ENCODE measurements around the gene CACNG1. TPM values are rescaled to one million over a fixed set of nuclear protein-coding genes. Genes with fewer than 3 reads are reported as not detected.

The CACNG1 gene
- polyA plus RNA-seq, 2 of the 4 experiments (the other 2 are of a cell fraction): 0.15 TPM; not detected in 1

DNA sequence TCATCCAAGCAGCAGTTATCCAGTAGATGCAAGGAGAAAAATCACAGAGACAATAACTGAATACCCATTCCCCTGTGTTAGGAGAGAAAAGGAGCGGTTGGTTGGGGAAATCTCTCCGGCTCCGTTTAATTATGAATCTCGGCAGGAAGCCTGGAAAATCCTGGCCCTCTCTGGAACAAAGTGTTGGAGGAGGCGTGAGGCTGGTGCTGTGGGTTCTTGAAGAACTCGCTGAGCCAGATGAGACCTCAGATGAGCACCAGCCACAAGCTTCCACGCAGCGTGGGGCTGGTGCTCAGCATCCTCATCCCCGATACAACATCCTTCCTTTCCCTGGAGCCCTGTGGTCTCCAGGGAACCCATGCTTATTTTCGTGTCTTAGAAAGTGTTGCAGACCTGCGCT lies 40.2 kb upstream of the CACNG1 start:
- WGBS (ENCODE audit: missing lambda C conversion rate): 57% methylated on average over 11 of the region's 11 CpGs
- no peak for ATAC-seq
- no peaks in the 10 kb centered on the region for H3K4me1 ChIP-seq
- POLR2A ChIA-PET: no interaction called here
- no peak for DNase-seq (ENCODE audit: low read depth in 1 of 2, low spot score in 1 of 2)
- no peak overlapping the region for H3K27ac ChIP-seq
- TF ChIP-seq HOXB13 (CRISPR knock-in tag; IDR thresholded peaks at IDR 0.05; ENCODE audit: low read depth) (no peak), RCOR1 (IDR thresholded peaks at IDR 0.05; ENCODE audit: low read depth, low read length) (no peak), POLR2AphosphoS2 (conservative IDR thresholded peaks at IDR 0.05; ENCODE audit: low read length) (no peak), RARB (CRISPR knock-in tag; IDR thresholded peaks at IDR 0.05) (no peak), TFCP2L1 (CRISPR knock-in tag; IDR thresholded peaks at IDR 0.05) (no peak), MYC (IDR thresholded peaks at IDR 0.05; ENCODE audit: borderline replicate concordance, low read length) (no peak), MAFK (IDR thresholded peaks at IDR 0.05; ENCODE audit: partially characterized antibody) (no peak), RNF2 (IDR thresholded peaks at IDR 0.05; ENCODE audit: borderline replicate concordance, low read depth) (no peak), FOSB (CRISPR knock-in tag; IDR thresholded peaks at IDR 0.05) (no peak), JUN (IDR thresholded peaks at IDR 0.05) (no peak), SREBF2 (IDR thresholded peaks at IDR 0.05) (no peak), ESRRA (IDR thresholded peaks at IDR 0.05; ENCODE audit: borderline replicate concordance, low read length) (no peak)
- TF ChIP-seq, protein P1, sequence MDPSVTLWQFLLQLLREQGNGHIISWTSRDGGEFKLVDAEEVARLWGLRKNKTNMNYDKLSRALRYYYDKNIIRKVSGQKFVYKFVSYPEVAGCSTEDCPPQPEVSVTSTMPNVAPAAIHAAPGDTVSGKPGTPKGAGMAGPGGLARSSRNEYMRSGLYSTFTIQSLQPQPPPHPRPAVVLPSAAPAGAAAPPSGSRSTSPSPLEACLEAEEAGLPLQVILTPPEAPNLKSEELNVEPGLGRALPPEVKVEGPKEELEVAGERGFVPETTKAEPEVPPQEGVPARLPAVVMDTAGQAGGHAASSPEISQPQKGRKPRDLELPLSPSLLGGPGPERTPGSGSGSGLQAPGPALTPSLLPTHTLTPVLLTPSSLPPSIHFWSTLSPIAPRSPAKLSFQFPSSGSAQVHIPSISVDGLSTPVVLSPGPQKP (IDR thresholded peaks at IDR 0.05; ENCODE audit: low read depth, low read length): no peak
- TF ChIP-seq, protein P2, sequence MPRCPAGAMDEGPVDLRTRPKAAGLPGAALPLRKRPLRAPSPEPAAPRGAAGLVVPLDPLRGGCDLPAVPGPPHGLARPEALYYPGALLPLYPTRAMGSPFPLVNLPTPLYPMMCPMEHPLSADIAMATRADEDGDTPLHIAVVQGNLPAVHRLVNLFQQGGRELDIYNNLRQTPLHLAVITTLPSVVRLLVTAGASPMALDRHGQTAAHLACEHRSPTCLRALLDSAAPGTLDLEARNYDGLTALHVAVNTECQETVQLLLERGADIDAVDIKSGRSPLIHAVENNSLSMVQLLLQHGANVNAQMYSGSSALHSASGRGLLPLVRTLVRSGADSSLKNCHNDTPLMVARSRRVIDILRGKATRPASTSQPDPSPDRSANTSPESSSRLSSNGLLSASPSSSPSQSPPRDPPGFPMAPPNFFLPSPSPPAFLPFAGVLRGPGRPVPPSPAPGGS (IDR thresholded peaks at IDR 0.05): no peak
- TF ChIP-seq, protein P3, sequence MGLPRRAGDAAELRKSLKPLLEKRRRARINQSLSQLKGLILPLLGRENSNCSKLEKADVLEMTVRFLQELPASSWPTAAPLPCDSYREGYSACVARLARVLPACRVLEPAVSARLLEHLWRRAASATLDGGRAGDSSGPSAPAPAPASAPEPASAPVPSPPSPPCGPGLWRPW (IDR thresholded peaks at IDR 0.05): no peak
- TF ChIP-seq, protein P4, sequence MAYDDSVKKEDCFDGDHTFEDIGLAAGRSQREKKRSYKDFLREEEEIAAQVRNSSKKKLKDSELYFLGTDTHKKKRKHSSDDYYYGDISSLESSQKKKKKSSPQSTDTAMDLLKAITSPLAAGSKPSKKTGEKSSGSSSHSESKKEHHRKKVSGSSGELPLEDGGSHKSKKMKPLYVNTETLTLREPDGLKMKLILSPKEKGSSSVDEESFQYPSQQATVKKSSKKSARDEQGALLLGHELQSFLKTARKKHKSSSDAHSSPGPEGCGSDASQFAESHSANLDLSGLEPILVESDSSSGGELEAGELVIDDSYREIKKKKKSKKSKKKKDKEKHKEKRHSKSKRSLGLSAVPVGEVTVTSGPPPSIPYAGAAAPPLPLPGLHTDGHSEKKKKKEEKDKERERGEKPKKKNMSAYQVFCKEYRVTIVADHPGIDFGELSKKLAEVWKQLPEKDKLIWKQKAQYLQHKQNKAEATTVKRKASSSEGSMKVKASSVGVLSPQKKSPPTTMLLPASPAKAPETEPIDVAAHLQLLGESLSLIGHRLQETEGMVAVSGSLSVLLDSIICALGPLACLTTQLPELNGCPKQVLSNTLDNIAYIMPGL (CRISPR knock-in tag; IDR thresholded peaks at IDR 0.05; ENCODE audit: borderline replicate concordance): no peak
- no peak overlapping the region for H3K4me2 ChIP-seq
- no peak overlapping the region for H3K4me3 ChIP-seq
- no peak for FAIRE-seq
- no peaks in the 10 kb centered on the region for H3K9me3 ChIP-seq
- CTCF ChIA-PET: interaction anchor here (0.5 to 1.8 kb wide), 5 partner anchors 12 to 288 kb away, joined by 3 to 7 read pairs (median 4); no protein-coding TSS in a partner anchor

DNA sequence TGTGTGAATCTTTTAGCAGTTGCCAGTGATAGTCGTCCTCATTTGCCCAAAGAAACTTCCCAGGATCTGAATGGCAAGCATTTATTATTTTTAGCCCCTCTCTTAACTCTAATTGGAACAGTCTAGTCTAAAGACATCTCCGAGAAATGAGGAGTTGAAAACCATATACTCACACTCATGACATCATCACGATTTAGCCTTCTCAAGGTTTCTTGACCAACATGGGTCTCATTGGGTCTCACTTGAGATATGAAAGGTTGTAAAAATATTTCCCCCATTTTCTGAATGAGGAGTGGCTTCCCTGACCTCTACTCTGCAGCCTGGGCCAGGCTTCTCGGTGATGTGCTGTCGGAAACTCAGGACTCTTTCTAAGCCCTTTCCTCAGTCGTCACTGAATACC lies 37.1 kb upstream of the CACNG1 start:
- ATAC-seq: no peak
- Histone ChIP-seq H3K4me2 (no peak overlapping the region), H3K27ac (no peak overlapping the region), H3K9me3 (no peaks in the 10 kb centered on the region), H3K4me1 (no peaks in the 10 kb centered on the region), H3K4me3 (no peak overlapping the region)
- POLR2A ChIA-PET: no interaction called here
- DNase-seq (ENCODE audit: low read depth in 1 of 2, low spot score in 1 of 2): no peak
- no peak for TF ChIP-seq FOSL2 (IDR thresholded peaks at IDR 0.05)
- TF ChIP-seq FOSL2 (CRISPR knock-in tag; IDR thresholded peaks at IDR 0.05): no peak
- CTCF ChIA-PET: no interaction called here
- FAIRE-seq: no peak
- WGBS (ENCODE audit: missing lambda C conversion rate): 51% methylated on average over 6 of the region's 6 CpGs

DNA sequence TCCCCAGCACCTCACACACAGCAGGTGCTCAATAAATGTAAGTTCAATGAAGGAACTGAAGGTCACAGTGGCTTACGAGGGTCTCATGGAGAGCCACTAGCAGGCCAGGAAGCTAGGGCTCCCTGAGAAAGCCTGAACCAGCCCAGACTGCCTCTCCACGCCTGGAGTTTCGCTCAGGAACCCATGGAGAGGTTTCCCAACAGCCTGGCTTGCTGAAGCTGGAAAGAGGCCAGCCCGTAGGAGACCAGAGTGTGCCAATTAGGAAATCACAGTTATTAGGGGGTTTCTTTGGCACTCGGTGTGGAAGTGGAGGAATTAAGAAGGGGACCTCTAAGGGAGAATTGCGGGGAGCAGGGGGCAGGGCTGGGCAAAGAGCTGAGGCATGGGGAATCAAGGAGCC lies 36.3 kb upstream of the CACNG1 start:
- 47% methylated on average over 6 of the region's 6 CpGs for WGBS (ENCODE audit: missing lambda C conversion rate)
- no peak overlapping the region for H3K4me3 ChIP-seq
- ATAC-seq: no peak
- no peak for FAIRE-seq
- no peaks in the 10 kb centered on the region for H3K9me3 ChIP-seq
- H3K4me1 ChIP-seq: no peaks in the 10 kb centered on the region
- POLR2A ChIA-PET: no interaction called here
- DNase-seq (ENCODE audit: low read depth in 1 of 2, low spot score in 1 of 2): no peak
- H3K27ac ChIP-seq: no peak overlapping the region
- CTCF ChIA-PET: interaction anchor here (1.2 to 1.3 kb wide), 2 partner anchors 9 to 25 kb away, joined by 3 read pairs; no protein-coding TSS in a partner anchor
- no peak overlapping the region for H3K4me2 ChIP-seq
- no peak for TF ChIP-seq HOXB13 (CRISPR knock-in tag; IDR thresholded peaks at IDR 0.05; ENCODE audit: low read depth)
- TF ChIP-seq, protein P5, sequence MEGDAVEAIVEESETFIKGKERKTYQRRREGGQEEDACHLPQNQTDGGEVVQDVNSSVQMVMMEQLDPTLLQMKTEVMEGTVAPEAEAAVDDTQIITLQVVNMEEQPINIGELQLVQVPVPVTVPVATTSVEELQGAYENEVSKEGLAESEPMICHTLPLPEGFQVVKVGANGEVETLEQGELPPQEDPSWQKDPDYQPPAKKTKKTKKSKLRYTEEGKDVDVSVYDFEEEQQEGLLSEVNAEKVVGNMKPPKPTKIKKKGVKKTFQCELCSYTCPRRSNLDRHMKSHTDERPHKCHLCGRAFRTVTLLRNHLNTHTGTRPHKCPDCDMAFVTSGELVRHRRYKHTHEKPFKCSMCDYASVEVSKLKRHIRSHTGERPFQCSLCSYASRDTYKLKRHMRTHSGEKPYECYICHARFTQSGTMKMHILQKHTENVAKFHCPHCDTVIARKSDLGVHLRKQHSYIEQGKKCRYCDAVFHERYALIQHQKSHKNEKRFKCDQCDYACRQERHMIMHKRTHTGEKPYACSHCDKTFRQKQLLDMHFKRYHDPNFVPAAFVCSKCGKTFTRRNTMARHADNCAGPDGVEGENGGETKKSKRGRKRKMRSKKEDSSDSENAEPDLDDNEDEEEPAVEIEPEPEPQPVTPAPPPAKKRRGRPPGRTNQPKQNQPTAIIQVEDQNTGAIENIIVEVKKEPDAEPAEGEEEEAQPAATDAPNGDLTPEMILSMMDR (IDR thresholded peaks at IDR 0.05): no peak
- TF ChIP-seq, protein P6, sequence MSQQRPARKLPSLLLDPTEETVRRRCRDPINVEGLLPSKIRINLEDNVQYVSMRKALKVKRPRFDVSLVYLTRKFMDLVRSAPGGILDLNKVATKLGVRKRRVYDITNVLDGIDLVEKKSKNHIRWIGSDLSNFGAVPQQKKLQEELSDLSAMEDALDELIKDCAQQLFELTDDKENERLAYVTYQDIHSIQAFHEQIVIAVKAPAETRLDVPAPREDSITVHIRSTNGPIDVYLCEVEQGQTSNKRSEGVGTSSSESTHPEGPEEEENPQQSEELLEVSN (IDR thresholded peaks at IDR 0.05; ENCODE audit: borderline replicate concordance, low read depth): no peak
- no peak for TF ChIP-seq FOXS1 (CRISPR knock-in tag; IDR thresholded peaks at IDR 0.05)
- TF ChIP-seq, protein P7, sequence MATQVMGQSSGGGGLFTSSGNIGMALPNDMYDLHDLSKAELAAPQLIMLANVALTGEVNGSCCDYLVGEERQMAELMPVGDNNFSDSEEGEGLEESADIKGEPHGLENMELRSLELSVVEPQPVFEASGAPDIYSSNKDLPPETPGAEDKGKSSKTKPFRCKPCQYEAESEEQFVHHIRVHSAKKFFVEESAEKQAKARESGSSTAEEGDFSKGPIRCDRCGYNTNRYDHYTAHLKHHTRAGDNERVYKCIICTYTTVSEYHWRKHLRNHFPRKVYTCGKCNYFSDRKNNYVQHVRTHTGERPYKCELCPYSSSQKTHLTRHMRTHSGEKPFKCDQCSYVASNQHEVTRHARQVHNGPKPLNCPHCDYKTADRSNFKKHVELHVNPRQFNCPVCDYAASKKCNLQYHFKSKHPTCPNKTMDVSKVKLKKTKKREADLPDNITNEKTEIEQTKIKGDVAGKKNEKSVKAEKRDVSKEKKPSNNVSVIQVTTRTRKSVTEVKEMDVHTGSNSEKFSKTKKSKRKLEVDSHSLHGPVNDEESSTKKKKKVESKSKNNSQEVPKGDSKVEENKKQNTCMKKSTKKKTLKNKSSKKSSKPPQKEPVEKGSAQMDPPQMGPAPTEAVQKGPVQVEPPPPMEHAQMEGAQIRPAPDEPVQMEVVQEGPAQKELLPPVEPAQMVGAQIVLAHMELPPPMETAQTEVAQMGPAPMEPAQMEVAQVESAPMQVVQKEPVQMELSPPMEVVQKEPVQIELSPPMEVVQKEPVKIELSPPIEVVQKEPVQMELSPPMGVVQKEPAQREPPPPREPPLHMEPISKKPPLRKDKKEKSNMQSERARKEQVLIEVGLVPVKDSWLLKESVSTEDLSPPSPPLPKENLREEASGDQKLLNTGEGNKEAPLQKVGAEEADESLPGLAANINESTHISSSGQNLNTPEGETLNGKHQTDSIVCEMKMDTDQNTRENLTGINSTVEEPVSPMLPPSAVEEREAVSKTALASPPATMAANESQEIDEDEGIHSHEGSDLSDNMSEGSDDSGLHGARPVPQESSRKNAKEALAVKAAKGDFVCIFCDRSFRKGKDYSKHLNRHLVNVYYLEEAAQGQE (IDR thresholded peaks at IDR 0.05): no peak
- no peak for TF ChIP-seq MYC (IDR thresholded peaks at IDR 0.05; ENCODE audit: borderline replicate concordance, low read length)

All from A549 (cell line).